ENCODE measurements around the gene SPATA7. TPM values are rescaled to one million over a fixed set of nuclear protein-coding genes. Genes with fewer than 3 reads are reported as not detected.
"Not testable (repeated sequence)": the region's sequence is repeated elsewhere in the genome, so short reads cannot be mapped to it uniquely, and the experiment has no call there.

Gene SPATA7
- total RNA-seq, 1 donor: 21.4 TPM

- H3K9me3 ChIP-seq (ENCODE audit: low read depth, low read length): no peaks in the 10 kb centered on the region
- no peaks in the 10 kb centered on the region for H3K79me2 ChIP-seq (ENCODE audit: insufficient read depth, low read length)
- no peak for DNase-seq (ENCODE audit: insufficient read length, low spot score, missing footprints)
- no peaks in the 10 kb centered on the region for H3K4me1 ChIP-seq (ENCODE audit: insufficient read depth, low read length)
- TF ChIP-seq CTCF (IDR thresholded peaks at IDR 0.05; ENCODE audit: extremely low read depth, low read depth, low read length): no peak
- no peak overlapping the region for H2AFZ ChIP-seq (ENCODE audit: low read length)
- H4K20me1 ChIP-seq (ENCODE audit: insufficient read depth, low read length): no peaks in the 10 kb centered on the region
- no peak overlapping the region for H3K4me3 ChIP-seq (ENCODE audit: insufficient read depth, low read length)
- H3K27ac ChIP-seq (ENCODE audit: low read depth, low read length): no peak overlapping the region
- H3K4me2 ChIP-seq (ENCODE audit: insufficient read depth, low read length): no peak overlapping the region
- no peaks in the 10 kb centered on the region for H3K27me3 ChIP-seq (ENCODE audit: insufficient read depth, low read length)
- no peaks in the 10 kb centered on the region for H3K36me3 ChIP-seq (ENCODE audit: insufficient read depth, low read length)
These were observed 16.0 kb upstream of the SPATA7 start for GRCh38 chr14:88369496-88369895.

GRCh38 chr14:88379706-88380343 is 5.6 kb upstream of the SPATA7 start:
- no peaks in the 10 kb centered on the region for H3K36me3 ChIP-seq (ENCODE audit: insufficient read depth, low read length)
- H3K4me2 ChIP-seq (ENCODE audit: insufficient read depth, low read length): no peak overlapping the region
- no peak for DNase-seq (ENCODE audit: insufficient read length, low spot score, missing footprints)
- H4K20me1 ChIP-seq (ENCODE audit: insufficient read depth, low read length): no peaks in the 10 kb centered on the region
- H3K9me3 ChIP-seq (ENCODE audit: low read depth, low read length): no peaks in the 10 kb centered on the region
- H3K4me3 ChIP-seq (ENCODE audit: insufficient read depth, low read length): no peak overlapping the region
- peaks cover 4% of the 10 kb centered on the region for H3K4me1 ChIP-seq (ENCODE audit: insufficient read depth, low read length)
- H2AFZ ChIP-seq (ENCODE audit: low read length): no peak overlapping the region
- no peak overlapping the region for H3K27ac ChIP-seq (ENCODE audit: low read depth, low read length)
- no peaks in the 10 kb centered on the region for H3K79me2 ChIP-seq (ENCODE audit: insufficient read depth, low read length)
- no peak for TF ChIP-seq CTCF (IDR thresholded peaks at IDR 0.05; ENCODE audit: extremely low read depth, low read depth, low read length)
- peaks cover 5% of the 10 kb centered on the region for H3K27me3 ChIP-seq (ENCODE audit: insufficient read depth, low read length)

GRCh38 chr14:88380405-88380804 is 5.1 kb upstream of the SPATA7 start:
- Histone ChIP-seq H3K27ac (ENCODE audit: low read depth, low read length) (no peak overlapping the region), H3K27me3 (ENCODE audit: insufficient read depth, low read length) (peaks cover 5% of the 10 kb centered on the region), H3K4me2 (ENCODE audit: insufficient read depth, low read length) (no peak overlapping the region), H2AFZ (ENCODE audit: low read length) (no peak overlapping the region), H3K36me3 (ENCODE audit: insufficient read depth, low read length) (no peaks in the 10 kb centered on the region), H3K4me1 (ENCODE audit: insufficient read depth, low read length) (peaks cover 4% of the 10 kb centered on the region), H3K4me3 (ENCODE audit: insufficient read depth, low read length) (no peak overlapping the region), H4K20me1 (ENCODE audit: insufficient read depth, low read length) (no peaks in the 10 kb centered on the region), H3K9me3 (ENCODE audit: low read depth, low read length) (no peaks in the 10 kb centered on the region), H3K79me2 (ENCODE audit: insufficient read depth, low read length) (no peaks in the 10 kb centered on the region)
- DNase-seq (ENCODE audit: insufficient read length, low spot score, missing footprints): no peak
- TF ChIP-seq CTCF (IDR thresholded peaks at IDR 0.05; ENCODE audit: extremely low read depth, low read depth, low read length): peak; percentile 24

GRCh38 chr14:88381634-88382033 is 3.8 kb upstream of the SPATA7 start:
- not testable (repeated sequence) for H3K27me3 ChIP-seq (ENCODE audit: insufficient read depth, low read length); H3K4me3 ChIP-seq (ENCODE audit: insufficient read depth, low read length); H3K9me3 ChIP-seq (ENCODE audit: low read depth, low read length); H2AFZ ChIP-seq (ENCODE audit: low read length); H3K36me3 ChIP-seq (ENCODE audit: insufficient read depth, low read length); H3K79me2 ChIP-seq (ENCODE audit: insufficient read depth, low read length); DNase-seq (ENCODE audit: insufficient read length, low spot score, missing footprints); H4K20me1 ChIP-seq (ENCODE audit: insufficient read depth, low read length); H3K4me2 ChIP-seq (ENCODE audit: insufficient read depth, low read length); H3K27ac ChIP-seq (ENCODE audit: low read depth, low read length)
- peaks cover 12% of the 10 kb centered on the region for H3K4me1 ChIP-seq (ENCODE audit: insufficient read depth, low read length)

All from osteoblast (primary cell).